HS-5 (cell line): ENCODE data around the gene CLRN3.

Source experiments
- DNase-seq: peaks from one replicate; pipeline ENCODE4 v3.0.0-alpha.2; 2012; ENCODE audit warnings: low read depth

CLRN3 gene

GRCh38 chr10:127848226-127848625 lies 44.5 kb downstream of the CLRN3 start:
- no peak for DNase-seq

GRCh38 chr10:127845756-127846155 lies 47.0 kb downstream of the CLRN3 start:
- DNase-seq, result no peak

DNA sequence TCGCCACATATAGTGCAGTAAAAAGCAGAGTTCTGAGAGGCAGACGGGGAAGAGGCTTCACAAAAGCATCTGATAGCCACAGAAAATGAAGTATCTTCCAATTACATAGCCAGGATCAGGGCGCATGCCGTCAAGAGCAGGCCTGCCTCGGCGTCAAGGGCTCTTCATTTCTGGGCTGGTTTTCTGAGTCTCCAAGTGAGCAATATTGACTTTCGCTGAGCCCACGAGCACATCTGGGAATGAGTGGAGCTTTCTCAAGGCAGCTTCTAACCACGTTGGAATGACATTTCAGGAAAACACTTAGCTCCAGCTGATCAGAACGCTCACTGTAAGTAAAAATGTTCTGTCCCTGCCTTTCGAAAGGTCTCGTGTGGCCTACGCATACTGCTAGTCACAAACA lies 51.9 kb downstream of the CLRN3 start:
- no peak for DNase-seq

DNA sequence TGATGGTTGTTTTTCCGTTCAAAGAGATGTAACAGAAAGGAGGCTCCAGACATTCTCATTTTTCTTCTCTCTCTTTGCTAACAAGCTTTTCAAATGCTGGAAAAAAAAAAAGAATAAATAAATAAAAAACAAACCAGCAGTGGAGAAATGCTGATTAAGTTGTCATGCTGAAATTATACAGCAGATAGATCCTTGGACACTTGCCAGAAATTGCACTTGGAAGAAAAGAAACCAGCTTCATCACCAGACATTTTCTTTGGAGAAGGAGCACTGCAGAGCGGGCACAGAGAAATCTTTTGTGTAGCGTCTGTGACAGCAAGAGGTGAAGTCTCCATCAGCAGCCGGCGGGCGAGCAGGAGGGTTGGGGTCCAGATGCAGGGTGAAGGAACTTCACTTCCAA lies 55.8 kb downstream of the CLRN3 start:
- no peak for DNase-seq

DNA sequence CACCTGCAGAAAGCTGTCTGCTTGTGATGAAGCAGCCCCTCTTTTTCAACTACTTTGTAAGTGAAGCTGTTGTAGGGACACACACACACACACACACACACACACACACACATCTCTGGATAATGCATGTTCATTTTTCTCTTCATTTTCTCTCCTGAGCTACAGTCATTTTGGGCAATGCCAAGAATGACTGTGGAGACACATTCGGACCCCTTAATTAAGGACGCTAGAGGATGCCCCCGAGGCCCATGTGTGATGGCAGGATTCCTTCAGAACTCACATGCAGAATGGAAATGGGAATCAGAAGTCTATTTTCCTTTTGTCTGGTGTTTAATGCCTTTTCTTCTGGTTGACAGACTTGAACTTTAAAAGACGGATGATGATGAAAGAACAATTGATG lies 56.6 kb downstream of the CLRN3 start:
- no peak for DNase-seq

GRCh38 chr10:127834791-127835190 lies 58.0 kb downstream of the CLRN3 start:
- DNase-seq, result no peak

- DNase-seq, result no peak
Observed at GRCh38 chr10:127834221-127834620, 58.5 kb downstream of the CLRN3 start.

GRCh38 chr10:127833804-127834203 lies 58.9 kb downstream of the CLRN3 start:
- DNase-seq, result no peak

DNA sequence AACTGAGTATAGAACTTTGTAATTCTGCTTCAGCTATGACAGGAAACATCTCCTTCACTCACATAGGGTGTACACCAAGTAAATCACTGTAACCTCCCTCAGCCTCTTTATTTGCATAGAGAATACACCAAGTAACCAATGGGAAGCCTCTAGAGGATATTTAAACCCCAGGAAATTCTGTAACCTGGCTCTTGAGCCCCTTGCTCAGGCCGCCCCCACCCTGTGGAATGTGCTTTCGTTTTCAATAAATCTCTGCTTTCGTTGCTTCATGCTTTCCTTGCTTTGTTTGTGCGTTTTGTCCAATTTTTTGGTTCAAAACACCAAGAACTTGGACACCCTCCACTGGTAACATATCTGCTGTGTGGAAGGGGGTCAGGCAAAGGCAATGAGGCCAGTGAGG lies 60.2 kb downstream of the CLRN3 start:
- no peak for DNase-seq

- no peak for DNase-seq
Observed at GRCh38 chr10:127830414-127830813, 62.3 kb downstream of the CLRN3 start.
